ENCODE measurements around the gene PTPN5.

PTPN5 gene

DNA sequence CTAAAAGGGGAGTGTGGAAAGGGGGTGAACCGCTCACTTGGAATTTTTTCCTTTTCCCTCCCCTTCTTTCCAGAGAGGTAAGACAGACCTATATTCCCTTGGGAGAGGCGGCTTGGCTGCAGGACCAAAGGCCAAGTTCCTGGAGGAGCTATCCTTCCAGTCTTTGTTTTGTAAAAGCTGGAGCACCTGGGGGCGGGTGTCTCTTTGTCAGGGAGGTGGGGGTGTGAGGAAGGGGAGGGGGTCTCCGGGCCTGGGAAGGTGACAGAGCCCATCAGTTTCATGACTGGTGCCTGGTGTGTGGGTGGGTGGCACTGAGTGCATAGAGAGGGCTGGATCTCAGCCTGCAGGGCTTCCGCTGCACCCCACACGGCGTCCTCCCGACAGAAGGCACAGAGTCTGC is 18.5 kb downstream of the PTPN5 start:
- no peak for DNase-seq (ENCODE audit: low read depth in 2 of 2)

- DNase-seq (ENCODE audit: low read depth in 2 of 2): no peak
Observed at GRCh38 chr11:18772211-18772610, 19.4 kb downstream of the PTPN5 start.

- DNase-seq (ENCODE audit: low read depth in 2 of 2): no peak
Observed at GRCh38 chr11:18771266-18772035, 20.1 kb downstream of the PTPN5 start.

DNA sequence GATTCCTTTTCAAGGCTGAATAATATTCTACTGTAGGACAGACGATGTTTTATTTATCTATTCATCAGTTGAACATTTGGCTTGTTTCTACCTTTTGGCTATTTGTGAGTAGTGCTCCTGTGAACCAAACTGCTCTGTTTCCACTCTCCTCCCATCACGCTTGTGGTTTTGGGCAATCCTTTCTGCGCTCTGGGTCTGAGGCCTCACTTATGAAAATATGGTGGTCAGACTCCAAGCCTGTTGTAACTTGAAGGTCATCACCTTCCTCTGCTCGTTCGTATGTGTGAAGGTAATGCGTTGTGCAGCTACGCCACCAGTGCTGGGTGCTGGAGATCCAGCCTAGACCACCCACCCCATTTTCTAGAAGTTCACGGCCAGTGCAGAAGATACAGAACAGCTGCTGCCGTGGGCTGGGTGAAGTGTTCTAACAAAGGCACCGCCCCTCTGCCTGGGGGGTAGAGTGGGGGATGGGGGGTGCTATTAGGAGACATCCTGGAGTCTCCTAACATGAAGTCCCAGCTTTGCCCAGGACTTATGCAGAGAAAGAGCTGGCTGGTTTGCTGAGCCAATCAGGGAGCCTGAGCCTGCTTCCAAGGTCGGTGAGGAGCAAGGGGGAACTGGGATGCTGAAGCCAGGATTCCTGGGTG is 21.0 kb downstream of the PTPN5 start:
- DNase-seq (ENCODE audit: low read depth in 2 of 2): no peak

- DNase-seq (ENCODE audit: low read depth in 2 of 2): no peak
Observed at GRCh38 chr11:18769802-18770456, 21.7 kb downstream of the PTPN5 start.

DNA sequence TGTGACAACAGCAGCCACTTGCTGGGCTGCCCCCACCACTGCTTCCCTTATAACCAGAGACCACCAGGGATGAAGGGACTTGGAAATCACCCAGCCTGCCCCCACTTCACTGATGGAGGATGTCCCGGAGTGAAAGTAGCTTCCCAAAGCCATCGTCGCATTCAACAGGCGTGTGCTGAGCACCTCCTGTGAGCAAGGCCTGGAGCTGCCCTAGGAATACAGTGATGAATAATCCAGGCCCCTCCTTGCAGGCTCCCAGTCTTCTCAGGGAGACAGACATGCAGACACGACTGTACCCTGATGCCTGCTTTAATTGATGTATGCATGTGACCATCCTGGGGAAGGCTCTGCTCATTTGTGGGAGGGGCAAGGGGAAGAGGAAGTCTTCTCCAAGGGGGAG is 22.6 kb downstream of the PTPN5 start:
- no peak for DNase-seq (ENCODE audit: low read depth in 2 of 2)

DNA sequence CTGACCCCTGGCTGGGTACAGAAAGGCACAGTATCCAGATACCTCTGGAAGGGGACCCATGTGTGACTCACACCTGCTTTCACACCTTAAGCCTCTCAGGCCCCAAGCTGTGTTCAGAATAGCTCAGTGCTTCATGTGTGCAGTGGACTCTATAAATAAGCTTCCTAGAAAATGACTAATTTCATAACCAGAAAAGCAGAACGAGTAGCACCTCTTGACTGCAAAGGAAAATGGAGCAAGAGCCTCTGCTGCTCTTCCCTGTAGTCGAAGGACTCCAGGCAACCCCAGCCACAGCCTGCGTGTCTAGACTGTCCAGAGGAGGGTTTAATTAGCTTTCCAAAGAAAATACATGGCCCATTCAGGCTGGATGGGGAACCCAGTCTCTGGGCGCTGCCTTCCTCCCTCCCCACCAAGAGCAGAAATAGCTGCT is 23.1 kb downstream of the PTPN5 start:
- DNase-seq (ENCODE audit: low read depth in 2 of 2): peak in 1 of 2 donors; percentile 19

DNA sequence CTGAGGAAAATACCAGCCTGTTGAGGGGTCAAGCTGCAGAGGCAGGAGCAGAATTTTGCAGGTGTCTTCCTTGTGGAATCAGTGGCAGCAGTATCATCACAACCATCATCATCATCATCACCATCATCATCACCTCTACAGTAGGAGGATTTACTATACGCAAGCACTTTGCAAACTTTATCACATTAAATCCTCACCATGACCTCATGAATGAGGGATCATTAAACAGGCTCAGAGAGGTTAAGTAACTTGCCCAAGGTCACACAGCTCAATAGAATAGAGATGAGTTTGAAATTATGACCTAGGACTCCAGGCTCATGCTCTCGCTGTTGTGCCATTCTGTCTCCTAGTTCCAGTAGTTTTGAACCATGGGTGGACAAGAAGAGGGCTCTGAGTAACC is 25.6 kb downstream of the PTPN5 start:
- no peak for DNase-seq (ENCODE audit: low read depth in 2 of 2)

DNA sequence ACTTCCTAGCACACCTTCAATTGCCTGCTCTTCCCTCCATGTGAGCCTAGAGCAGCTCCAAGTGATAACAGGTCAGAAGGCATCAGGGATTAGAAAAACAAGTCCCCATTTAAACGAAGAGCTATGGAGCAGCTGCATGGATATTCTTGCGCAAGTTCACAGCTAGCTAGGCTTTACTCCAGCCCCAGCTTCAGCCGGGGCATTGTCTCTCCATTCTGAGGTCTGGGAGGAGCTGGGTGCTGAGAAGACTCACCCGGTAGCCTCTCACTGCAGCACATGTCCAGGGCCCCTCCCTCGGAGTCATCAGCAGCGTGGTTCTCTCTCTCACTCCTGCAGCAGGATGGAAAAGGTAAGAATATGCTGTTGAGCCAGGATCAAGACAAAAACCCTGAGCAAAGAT is 26.0 kb downstream of the PTPN5 start:
- no peak for DNase-seq (ENCODE audit: low read depth in 2 of 2)

GRCh38 chr11:18761741-18762140 is 29.9 kb downstream of the PTPN5 start:
- DNase-seq (ENCODE audit: low read depth in 2 of 2): no peak

GRCh38 chr11:18761144-18761543 is 30.5 kb downstream of the PTPN5 start:
- DNase-seq (ENCODE audit: low read depth in 2 of 2): no peak

- DNase-seq (ENCODE audit: low read depth in 2 of 2): no peak
Observed at GRCh38 chr11:18757811-18758210, 33.8 kb downstream of the PTPN5 start.

GRCh38 chr11:18756889-18757288 is 34.7 kb downstream of the PTPN5 start:
- DNase-seq (ENCODE audit: low read depth in 2 of 2): no peak

GRCh38 chr11:18754308-18754707 is 37.3 kb downstream of the PTPN5 start:
- DNase-seq (ENCODE audit: low read depth in 2 of 2): no peak

DNA sequence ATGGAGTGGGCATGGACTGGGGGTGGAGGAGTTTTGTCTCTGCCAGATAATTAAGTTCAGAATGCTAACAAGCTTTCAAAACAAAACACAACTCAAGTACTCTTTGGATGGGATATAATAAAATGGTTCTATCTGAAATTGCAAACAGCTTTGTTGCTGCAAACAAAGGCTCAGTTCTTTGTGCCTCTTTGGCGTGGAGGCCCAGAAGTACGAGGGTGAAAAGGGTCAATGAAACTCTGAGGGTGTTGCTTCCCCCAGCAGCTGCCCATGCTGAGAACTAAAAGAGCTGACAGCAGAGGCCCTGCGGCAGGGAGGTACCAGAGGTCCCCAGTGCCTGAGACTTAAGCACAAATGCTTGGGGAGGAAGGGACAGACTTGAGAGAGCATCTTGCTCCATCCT is 39.1 kb downstream of the PTPN5 start:
- no peak for DNase-seq (ENCODE audit: low read depth in 2 of 2)

DNA sequence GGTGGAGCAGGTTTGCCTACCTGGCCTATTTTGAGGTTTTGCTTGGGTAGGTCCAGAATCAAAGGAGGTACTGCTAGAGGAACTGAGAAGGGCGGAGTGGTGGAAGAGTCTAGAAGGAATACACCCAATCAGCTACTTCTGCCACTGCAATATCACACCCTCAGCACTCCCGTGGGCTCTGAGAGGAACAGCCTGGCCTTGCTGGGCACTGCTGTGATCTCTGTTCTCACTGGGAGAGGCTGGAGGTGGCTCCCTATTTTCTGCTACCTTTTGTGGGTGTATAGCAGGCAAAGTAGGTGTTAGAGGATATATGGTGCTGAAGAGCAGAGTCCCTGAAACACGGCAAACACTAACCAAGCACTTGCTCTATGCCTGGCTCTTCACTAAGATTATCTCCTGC is 40.7 kb downstream of the PTPN5 start:
- DNase-seq (ENCODE audit: low read depth in 2 of 2): no peak

GRCh38 chr11:18749681-18750319 is 41.8 kb downstream of the PTPN5 start:
- DNase-seq (ENCODE audit: low read depth in 2 of 2): no peak

DNA sequence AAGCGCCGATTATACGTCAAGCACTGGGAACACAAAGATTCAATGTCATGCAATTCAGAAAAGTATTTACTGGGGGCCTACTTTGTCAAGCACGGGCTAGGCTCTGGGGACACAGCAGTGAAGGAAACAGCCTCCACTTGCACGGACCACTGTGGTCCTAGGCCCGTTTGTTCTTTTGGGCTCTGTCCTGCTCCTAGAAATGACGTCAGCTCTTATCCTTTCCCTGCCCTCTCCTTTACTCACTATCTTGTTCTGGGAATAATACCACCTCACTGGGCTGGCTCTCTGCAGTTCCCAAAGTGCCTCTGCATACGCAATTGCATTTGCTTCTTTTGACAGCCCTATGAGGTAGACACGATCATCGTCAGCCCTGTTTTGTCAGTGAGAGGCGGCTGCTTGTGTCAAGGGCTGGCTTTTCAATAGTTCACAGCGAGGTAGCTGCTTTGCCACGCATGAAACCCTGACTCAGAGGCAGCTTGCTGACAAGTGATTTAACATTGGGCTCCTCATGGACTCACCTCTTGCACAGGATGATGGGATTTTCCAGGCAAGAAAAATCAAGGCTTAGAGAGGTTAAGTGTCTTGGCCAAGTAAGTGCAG is 42.7 kb downstream of the PTPN5 start:
- DNase-seq (ENCODE audit: low read depth in 2 of 2): no peak

DNA sequence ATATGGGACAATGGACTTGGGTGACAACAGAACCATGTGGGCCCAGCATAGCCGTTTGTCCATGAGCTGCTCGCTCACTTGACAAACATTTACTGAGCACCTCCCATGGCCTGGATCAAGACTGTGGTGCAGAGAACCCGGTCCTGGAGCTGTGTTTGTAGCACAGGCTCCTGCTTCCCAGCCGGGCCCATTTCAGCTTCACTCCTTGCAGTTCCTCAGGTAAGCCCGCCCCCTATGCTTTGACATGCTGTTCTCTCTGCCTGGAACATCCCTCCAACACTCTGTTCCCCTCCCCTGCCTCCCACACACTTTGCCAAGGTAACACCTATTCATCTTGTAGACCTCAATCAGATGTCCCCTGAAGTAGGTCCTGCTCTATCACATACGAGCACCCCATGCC is 46.3 kb downstream of the PTPN5 start:
- no peak for DNase-seq (ENCODE audit: low read depth in 2 of 2)

DNA sequence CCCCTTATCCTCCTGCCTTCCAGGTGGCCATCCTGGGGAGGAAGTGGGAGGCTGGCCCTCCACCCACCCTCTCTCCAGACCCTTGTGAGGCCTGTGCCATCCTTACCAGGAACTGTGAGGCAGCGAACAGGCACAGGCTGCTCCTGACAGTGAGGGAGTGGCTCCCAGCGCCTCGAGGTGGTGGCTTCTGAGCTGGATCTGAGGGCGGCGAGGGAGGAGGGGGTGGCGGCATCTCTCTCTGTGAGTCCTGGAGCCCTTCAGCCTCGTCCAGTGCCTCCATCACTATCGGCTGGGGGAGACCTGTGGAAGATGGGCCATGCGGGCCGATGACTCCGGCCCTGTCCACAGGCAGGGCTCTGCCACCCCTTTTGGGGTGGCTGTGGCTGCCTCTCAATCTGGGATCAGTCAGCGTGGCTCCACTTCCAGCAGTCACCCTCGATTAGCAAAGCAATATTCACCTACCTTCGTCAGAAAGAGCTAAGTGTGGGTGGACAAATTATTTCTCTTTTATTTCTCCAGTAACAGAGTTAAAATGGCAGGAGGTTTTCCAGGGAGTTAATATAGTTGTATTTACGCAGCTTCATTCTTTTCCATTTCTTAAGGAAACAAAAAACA is 47.6 kb downstream of the PTPN5 start:
- no peak for DNase-seq (ENCODE audit: low read depth in 2 of 2)

DNA sequence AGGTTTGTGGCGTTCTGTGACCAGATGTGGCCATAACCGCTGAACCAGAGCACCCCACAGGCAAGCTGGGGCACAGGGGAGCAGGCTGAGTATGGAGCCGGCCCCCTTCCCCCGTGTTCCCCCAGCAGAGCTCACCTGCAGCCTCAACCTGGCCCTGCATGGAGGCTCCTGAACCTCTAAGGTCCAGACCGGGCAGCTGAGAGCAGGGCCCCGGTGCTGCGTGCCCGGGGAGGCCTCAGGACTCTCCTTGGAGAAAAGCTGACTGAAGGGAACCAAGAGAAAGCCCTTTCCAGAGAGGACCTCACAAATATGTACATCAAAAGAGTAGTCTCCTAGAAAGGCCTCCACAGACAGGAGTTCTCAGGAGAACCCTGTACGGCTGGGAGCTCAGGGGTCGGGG is 48.2 kb downstream of the PTPN5 start:
- no peak for DNase-seq (ENCODE audit: low read depth in 2 of 2)

DNA sequence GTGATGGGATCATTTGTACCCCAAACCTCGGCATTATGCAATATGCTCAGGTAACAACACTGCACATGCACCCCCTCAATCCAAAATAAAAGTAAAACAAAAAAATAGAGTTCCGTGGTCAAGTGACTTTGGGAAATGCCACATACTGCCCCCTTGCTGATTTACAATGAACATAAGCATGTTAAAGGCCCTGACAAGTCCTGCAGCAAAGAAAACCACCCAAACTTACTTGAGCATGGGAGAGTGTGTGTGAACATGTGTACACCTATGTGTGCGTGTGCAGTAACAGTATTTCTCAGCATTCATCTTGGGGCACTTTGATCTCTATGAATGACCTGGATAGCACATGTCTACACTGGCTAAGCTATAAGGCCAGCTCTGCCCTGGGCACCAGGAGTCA is 49.8 kb downstream of the PTPN5 start:
- DNase-seq (ENCODE audit: low read depth in 2 of 2): no peak
